Suprapubic skin (tissue), 3 donors: Measurements from ENCODE around the gene RUBCNL.

Experiments
- CTCF ChIP-seq, 2 donors: fragments of 200-600 bp in 1 of 2; fragments of 450-650 bp in 1 of 2; sonication (generic) in 1 of 2; IDR thresholded peaks; one replicate each; pipeline ENCODE4 v1.5.1; 2016 to 2019; ENCODE audit warnings: antibody characterized with exemption in 2 of 2, mild to moderate bottlenecking in 1 of 2, moderate library complexity in 1 of 2
- EP300 ChIP-seq: sonication (generic); formaldehyde crosslinking; IDR thresholded peaks from one replicate; pipeline ENCODE4 v1.6.1; 2017; ENCODE audit warnings: antibody characterized with exemption
- POLR2A ChIP-seq, 2 donors: fragments of 450-650 bp; IDR thresholded peaks; one replicate each; pipeline ENCODE4 v1.6.1; 2017; ENCODE audit warnings: antibody characterized with exemption in 2 of 2, mild to moderate bottlenecking in 2 of 2, moderate library complexity in 2 of 2

DNA sequence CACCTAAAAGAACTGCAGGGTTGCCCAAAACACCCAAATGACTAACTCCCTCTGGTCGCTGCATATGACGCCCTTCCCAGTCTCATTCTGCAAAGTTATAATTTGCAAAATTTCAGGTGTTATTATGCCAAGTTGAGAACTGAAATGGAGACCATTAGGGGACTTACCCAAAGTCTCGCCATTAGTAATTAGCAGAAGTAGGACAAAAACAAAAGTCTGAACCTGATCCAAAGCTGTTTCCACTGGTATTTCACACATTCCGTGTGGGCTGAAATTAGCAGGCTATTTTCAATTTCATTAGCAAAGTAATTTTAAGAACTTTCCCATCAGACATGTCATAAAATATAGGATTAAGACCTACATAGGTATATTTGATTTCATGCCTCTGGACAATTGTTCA is 6.8 kb downstream of the RUBCNL start:
- TF ChIP-seq POLR2A (IDR thresholded peaks at IDR 0.05) (no peak), CTCF (IDR thresholded peaks at IDR 0.05) (no peak), EP300 (no peak)
